BLaER1 (cell line): ENCODE measurements around the gene KSR1.

Experiments used
- H3K27ac ChIP-seq: shearing (Covaris generic); formaldehyde crosslinking; 2 replicates; pipeline ENCODE4 v1.8.1; 2022
- H3K27me3 ChIP-seq: shearing (Covaris generic); formaldehyde crosslinking; 2 replicates; pipeline ENCODE4 v1.8.1; 2022
- H3K36me3 ChIP-seq: shearing (Covaris generic); formaldehyde crosslinking; 2 replicates; pipeline ENCODE4 v1.8.1; 2022
- H3K4me1 ChIP-seq: shearing (Covaris generic); formaldehyde crosslinking; 2 replicates; pipeline ENCODE4 v1.8.1; 2022
- H3K4me2 ChIP-seq: shearing (Covaris generic); formaldehyde crosslinking; 2 replicates; pipeline ENCODE4 v1.8.1; 2022
- H3K4me3 ChIP-seq: shearing (Covaris generic); formaldehyde crosslinking; 2 replicates; pipeline ENCODE4 v1.8.1; 2022
- H3K9ac ChIP-seq: shearing (Covaris generic); formaldehyde crosslinking; 2 replicates; pipeline ENCODE4 v1.8.1; 2022
- H3K9me3 ChIP-seq: shearing (Covaris generic); formaldehyde crosslinking; 2 replicates; pipeline ENCODE4 v1.8.1; 2022
- H4K20me1 ChIP-seq: shearing (Covaris generic); formaldehyde crosslinking; 2 replicates; pipeline ENCODE4 v1.8.1; 2022
- Cebpa-rat ChIP-seq: shearing (Covaris generic); IDR thresholded peaks from 2 replicates; pipeline ENCODE4 v1.8.1; 2022

KSR1 gene

DNA sequence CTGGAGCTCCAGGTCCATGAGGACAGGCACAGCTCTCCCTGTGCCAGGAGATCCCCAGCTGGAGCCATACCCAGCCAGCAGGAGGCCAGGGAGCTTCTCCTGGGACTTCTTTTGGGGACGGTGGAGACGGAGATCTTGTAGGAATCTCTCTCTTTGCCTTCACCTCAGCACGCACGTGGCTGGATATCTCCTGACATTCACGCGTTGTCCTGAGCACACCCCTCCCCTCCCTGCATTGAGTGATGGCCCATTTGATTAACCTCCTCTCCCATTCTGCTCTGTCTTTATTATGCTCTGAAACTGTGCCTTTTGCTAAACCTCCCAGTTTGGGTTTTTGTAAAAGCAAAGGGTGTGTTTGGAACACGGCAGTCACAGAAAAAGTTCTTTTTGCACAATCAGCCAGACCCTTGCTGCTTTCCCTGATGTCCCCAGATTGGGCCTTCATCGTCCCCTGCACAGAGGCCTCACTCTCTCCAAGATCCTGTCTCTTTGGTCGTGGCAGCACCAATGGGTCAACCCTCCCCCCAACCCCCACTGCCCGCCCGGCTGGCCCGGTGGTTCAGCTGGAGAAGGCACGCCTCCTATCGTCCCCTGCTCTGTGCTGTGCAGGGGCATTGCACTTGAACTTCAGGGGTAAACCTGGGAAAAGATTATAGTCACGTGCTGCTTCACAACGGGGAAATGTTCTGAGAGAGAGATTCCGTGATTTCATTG, 142.2 kb downstream of the KSR1 start:
- no peaks in the 10 kb centered on the region for H3K36me3 ChIP-seq
- H3K27ac ChIP-seq = 0 out of 2 replicates have a peak overlapping the region, but pooled peaks have one; percentile 4
- H3K4me3 ChIP-seq = no peak overlapping the region
- H3K27me3 ChIP-seq = no peaks in the 10 kb centered on the region
- H3K4me2 ChIP-seq = no peak overlapping the region
- no peaks in the 10 kb centered on the region for H3K9me3 ChIP-seq
- no peaks in the 10 kb centered on the region for H4K20me1 ChIP-seq
- H3K4me1 ChIP-seq = peaks cover 7% of the 10 kb centered on the region; the same call in 1 of the 2 replicates
- no peak for TF ChIP-seq Cebpa-rat
- H3K9ac ChIP-seq = no peak overlapping the region

DNA sequence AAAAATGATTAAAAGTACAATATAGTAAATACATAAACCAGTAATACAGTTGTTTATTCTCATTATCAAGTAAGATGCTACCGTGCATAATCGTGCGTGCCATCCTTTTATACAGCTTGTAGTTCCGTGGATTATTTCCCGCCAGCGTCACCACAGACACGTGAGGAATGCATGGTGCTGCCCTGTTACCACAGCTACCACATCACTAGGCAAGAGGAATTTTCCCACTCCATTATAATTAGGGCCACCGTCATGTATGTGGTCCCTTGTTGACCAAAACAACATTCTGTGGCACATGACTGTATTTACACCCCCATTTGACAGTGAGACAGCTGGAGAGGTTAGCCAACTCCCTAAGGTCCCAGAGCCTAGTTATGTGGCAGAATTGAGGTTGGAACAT, 144.2 kb downstream of the KSR1 start:
- no peak overlapping the region for H3K4me3 ChIP-seq
- H3K27me3 ChIP-seq = no peaks in the 10 kb centered on the region
- no peak overlapping the region for H3K4me2 ChIP-seq
- H3K9me3 ChIP-seq = no peaks in the 10 kb centered on the region
- no peak overlapping the region for H3K27ac ChIP-seq
- no peak for TF ChIP-seq Cebpa-rat
- peaks cover 9% of the 10 kb centered on the region; the same call in 1 of the 2 replicates for H3K4me1 ChIP-seq
- H3K9ac ChIP-seq = no peak overlapping the region
- no peaks in the 10 kb centered on the region for H4K20me1 ChIP-seq
- peaks cover 8% of the 10 kb centered on the region; the same call in 1 of the 2 replicates for H3K36me3 ChIP-seq

DNA sequence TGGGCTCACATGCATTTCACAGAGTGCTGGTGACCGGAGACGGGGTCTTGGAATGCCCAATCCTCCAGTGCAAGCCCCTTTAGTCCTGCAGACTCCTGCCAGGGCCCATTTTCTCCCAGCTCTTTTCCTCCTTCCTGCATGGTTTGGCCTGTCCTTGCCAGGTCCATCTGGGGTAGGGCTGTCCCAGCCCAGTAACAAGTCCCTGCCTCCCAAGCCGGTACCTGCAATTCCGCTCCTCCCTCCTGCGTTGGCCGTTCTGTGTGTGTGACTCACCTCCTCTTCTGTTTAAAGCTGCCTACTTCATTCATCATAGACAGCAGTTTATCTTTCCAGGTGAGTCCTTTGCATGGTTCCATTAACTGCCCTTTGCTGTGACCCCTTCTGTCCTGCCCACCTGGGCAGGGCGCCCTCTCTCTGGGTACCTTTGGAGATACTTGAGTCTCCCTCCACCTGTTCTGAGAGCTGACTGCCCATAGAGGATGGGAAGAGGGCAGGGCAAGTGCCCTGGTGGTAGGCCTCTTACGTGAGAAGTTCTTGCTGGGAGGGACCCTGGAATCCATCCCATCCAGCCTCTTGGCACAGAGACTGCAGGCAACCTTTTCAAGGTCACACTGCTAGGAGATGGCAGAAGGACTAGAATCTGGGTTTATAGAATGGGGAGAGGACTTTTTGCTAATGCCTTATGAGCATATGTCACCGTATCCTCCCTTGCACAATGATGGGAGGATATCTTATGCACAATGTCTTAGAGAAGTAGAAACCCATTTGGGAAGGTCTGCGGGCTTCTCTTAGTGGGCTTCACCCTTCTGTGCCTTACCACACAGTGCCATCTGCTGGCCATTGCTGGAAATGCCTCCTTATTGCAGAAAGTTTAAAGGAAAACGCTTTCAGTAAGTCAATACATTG, 145.1 kb downstream of the KSR1 start:
- H3K9ac ChIP-seq = no peak overlapping the region
- H3K36me3 ChIP-seq = peaks cover 13% of the 10 kb centered on the region; the same call in 1 of the 2 replicates
- peaks cover 9% of the 10 kb centered on the region; the same call in 1 of the 2 replicates for H3K4me1 ChIP-seq
- H3K4me3 ChIP-seq = no peak overlapping the region
- no peak overlapping the region for H3K4me2 ChIP-seq
- H3K27me3 ChIP-seq = no peaks in the 10 kb centered on the region
- no peaks in the 10 kb centered on the region for H3K9me3 ChIP-seq
- H4K20me1 ChIP-seq = no peaks in the 10 kb centered on the region
- H3K27ac ChIP-seq = no peak overlapping the region
- TF ChIP-seq Cebpa-rat = no peak

- TF ChIP-seq Cebpa-rat = no peak
- Histone ChIP-seq H3K9ac (no peak overlapping the region), H3K27ac (no peak overlapping the region), H3K27me3 (no peaks in the 10 kb centered on the region), H3K36me3 (peaks cover 13% of the 10 kb centered on the region; the same call in 1 of the 2 replicates), H3K9me3 (no peaks in the 10 kb centered on the region), H3K4me3 (no peak overlapping the region), H3K4me2 (no peak overlapping the region), H4K20me1 (no peaks in the 10 kb centered on the region), H3K4me1 (peaks cover 9% of the 10 kb centered on the region; the same call in 1 of the 2 replicates)
Measured at GRCh38 chr17:27601975-27602302, 145.7 kb downstream of the KSR1 start.

DNA sequence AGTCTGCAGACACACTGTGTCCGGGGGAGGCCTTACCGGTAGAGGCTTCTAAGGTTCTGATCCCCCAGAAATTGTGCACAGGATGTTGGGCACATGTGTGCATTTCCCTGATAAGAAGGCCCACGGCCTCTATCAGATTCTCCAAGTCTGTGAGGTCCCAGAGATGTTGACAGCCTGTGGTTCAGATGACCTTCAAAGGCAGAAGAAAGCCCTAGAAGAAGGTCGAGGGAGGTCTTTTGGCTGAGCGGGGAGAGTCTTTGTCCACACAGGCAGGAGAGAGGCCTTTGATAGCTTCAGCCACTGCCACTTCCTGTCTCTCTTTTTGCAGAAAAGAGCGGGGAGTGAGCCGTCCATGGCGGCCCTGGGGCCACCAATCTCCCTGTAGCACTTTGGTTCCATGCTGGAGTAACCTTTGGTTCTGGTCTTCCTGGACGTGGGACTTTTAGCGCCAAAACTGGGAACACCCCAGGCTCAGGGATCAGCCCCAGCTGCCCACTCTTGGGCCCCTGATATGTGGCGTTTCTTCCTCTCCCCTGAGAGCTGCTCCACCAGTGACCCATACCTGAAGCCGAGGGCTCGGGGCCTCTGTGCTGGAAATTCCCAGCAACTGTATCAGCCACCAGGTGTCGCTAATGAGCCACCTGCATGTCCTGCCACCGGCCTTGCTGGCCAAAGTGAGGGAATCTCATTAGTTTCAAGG, 146.6 kb downstream of the KSR1 start:
- H4K20me1 ChIP-seq = no peaks in the 10 kb centered on the region
- peaks cover 13% of the 10 kb centered on the region; the same call in 1 of the 2 replicates for H3K36me3 ChIP-seq
- no peaks in the 10 kb centered on the region for H3K27me3 ChIP-seq
- no peak overlapping the region for H3K4me3 ChIP-seq
- H3K4me1 ChIP-seq = peaks cover 15% of the 10 kb centered on the region; the same call in 1 of the 2 replicates
- no peak overlapping the region for H3K9ac ChIP-seq
- H3K4me2 ChIP-seq = no peak overlapping the region
- TF ChIP-seq Cebpa-rat = no peak
- H3K9me3 ChIP-seq = no peaks in the 10 kb centered on the region
- H3K27ac ChIP-seq = no peak overlapping the region

GRCh38 chr17:27603421-27603770, 147.1 kb downstream of the KSR1 start:
- H3K36me3 ChIP-seq = peaks cover 13% of the 10 kb centered on the region; the same call in 1 of the 2 replicates
- no peak overlapping the region for H3K4me2 ChIP-seq
- no peak for TF ChIP-seq Cebpa-rat
- H3K9ac ChIP-seq = no peak overlapping the region
- no peak overlapping the region for H3K4me3 ChIP-seq
- peaks cover 15% of the 10 kb centered on the region; the same call in 1 of the 2 replicates for H3K4me1 ChIP-seq
- H3K27ac ChIP-seq = no peak overlapping the region
- no peaks in the 10 kb centered on the region for H3K9me3 ChIP-seq
- no peaks in the 10 kb centered on the region for H3K27me3 ChIP-seq
- H4K20me1 ChIP-seq = no peaks in the 10 kb centered on the region

GRCh38 chr17:27603880-27604794, 147.9 kb downstream of the KSR1 start:
- no peak overlapping the region for H3K4me3 ChIP-seq
- no peak overlapping the region for H3K4me2 ChIP-seq
- no peaks in the 10 kb centered on the region for H3K9me3 ChIP-seq
- peaks cover 15% of the 10 kb centered on the region; the same call in 1 of the 2 replicates for H3K4me1 ChIP-seq
- no peak overlapping the region for H3K9ac ChIP-seq
- H3K27ac ChIP-seq = no peak overlapping the region
- H4K20me1 ChIP-seq = no peaks in the 10 kb centered on the region
- peaks cover 13% of the 10 kb centered on the region; the same call in 1 of the 2 replicates for H3K36me3 ChIP-seq
- no peak for TF ChIP-seq Cebpa-rat
- no peaks in the 10 kb centered on the region for H3K27me3 ChIP-seq

DNA sequence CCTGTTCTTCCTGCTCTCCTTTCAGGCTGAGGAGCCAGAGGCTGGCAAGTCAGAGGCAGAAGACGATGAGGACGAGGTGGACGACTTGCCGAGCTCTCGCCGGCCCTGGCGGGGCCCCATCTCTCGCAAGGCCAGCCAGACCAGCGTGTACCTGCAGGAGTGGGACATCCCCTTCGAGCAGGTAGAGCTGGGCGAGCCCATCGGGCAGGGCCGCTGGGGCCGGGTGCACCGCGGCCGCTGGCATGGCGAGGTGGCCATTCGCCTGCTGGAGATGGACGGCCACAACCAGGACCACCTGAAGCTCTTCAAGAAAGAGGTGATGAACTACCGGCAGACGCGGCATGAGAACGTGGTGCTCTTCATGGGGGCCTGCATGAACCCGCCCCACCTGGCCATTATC, 149.2 kb downstream of the KSR1 start:
- H3K9ac ChIP-seq = no peak overlapping the region
- no peak overlapping the region for H3K4me3 ChIP-seq
- H3K9me3 ChIP-seq = no peaks in the 10 kb centered on the region
- H3K27me3 ChIP-seq = no peaks in the 10 kb centered on the region
- TF ChIP-seq Cebpa-rat = no peak
- H3K4me1 ChIP-seq = peaks cover 22% of the 10 kb centered on the region
- no peak overlapping the region for H3K27ac ChIP-seq
- H3K36me3 ChIP-seq = peaks cover 18% of the 10 kb centered on the region; the same call in 1 of the 2 replicates
- H4K20me1 ChIP-seq = no peaks in the 10 kb centered on the region
- no peak overlapping the region for H3K4me2 ChIP-seq
